IgD-negative memory B cell (primary cell): Measurements from ENCODE around the gene CGREF1. TPM values are rescaled to one million over a fixed set of nuclear protein-coding genes. Genes with fewer than 3 reads are reported as not detected.
"Not testable (repeated sequence)": the region's sequence is repeated elsewhere in the genome, so short reads cannot be mapped to it uniquely, and the experiment has no call there.

Experiments used
- H3K27ac Mint-ChIP-seq, 3 donors: one replicate each; pipeline ENCODE4 v1.8.0; 2020 to 2022; ENCODE audit warnings: mild to moderate bottlenecking in 3 of 3, mixed read lengths in 3 of 3, moderate library complexity in 1 of 3
- H3K27me3 Mint-ChIP-seq: one replicate; pipeline ENCODE4 v1.8.0; 2021; ENCODE audit warnings: mixed read lengths
- H3K36me3 Mint-ChIP-seq: one replicate; pipeline ENCODE4 v1.8.0; 2020; ENCODE audit warnings: mild to moderate bottlenecking, mixed read lengths
- H3K4me1 Mint-ChIP-seq, 3 donors: one replicate each; pipeline ENCODE4 v1.8.0; 2020 to 2022; ENCODE audit warnings: mixed read lengths in 3 of 3, mild to moderate bottlenecking in 1 of 3
- H3K4me3 Mint-ChIP-seq, 4 donors: one replicate each; pipeline ENCODE4 v1.8.0; 2020 to 2022; ENCODE audit warnings: mild to moderate bottlenecking in 4 of 4, mixed read lengths in 4 of 4, moderate library complexity in 3 of 4
- H3K9me3 Mint-ChIP-seq, 3 donors: one replicate each; pipeline ENCODE4 v1.8.0; 2020 to 2021; ENCODE audit warnings: mixed read lengths in 3 of 3, mild to moderate bottlenecking in 1 of 3
- polyA plus RNA-seq: library from polyadenylated mRNA; unstranded; fragments of 300-500 nt; fragmentation: Illumina TruSeq; gene quantifications from one replicate; pipeline ENCODE4 v1.2.3, GENCODE V29; 2021

CGREF1 gene
- polyA plus RNA-seq, 1 donor from 2014 or later: not detected

DNA sequence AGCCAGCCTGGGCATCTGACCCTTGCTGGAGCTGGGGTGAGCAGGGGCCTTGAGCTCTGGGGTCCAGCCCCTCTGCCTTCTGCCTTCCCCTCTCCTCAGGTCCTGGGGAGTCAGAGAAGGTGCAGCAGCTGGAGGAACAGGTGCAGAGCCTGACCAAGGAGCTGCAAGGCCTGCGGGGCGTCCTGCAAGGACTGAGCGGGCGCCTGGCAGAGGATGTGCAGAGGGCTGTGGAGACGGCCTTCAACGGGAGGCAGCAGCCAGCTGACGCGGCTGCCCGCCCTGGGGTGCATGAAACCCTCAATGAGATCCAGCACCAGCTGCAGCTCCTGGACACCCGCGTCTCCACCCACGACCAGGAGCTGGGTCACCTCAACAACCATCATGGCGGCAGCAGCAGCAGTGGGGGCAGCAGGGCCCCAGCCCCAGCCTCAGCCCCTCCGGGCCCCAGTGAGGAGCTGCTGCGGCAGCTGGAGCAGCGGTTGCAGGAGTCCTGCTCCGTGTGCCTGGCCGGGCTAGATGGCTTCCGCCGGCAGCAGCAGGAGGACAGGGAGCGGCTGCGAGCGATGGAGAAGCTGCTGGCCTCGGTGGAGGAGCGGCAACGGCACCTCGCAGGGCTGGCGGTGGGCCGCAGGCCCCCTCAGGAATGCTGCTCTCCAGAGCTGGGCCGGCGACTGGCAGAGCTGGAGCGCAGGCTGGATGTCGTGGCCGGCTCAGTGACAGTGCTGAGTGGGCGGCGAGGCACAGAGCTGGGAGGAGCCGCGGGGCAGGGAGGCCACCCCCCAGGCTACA lies 36.8 kb downstream of the CGREF1 start:
- no peaks in the 10 kb centered on the region for H3K9me3 Mint-ChIP-seq

DNA sequence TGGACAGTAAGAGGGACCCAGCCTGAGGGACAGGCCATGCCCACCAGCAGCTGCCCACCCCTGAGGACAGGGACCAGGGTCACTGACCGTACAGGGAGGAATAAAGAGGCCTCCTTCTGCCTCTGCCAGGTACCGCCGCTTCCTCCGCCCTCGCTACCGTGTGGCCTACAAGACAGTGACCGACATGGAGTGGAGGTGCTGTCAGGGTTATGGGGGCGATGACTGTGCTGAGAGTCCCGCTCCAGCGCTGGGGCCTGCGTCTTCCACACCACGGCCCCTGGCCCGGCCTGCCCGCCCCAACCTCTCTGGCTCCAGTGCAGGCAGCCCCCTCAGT lies 38.4 kb downstream of the CGREF1 start:
- Mint-ChIP-seq H3K27ac (peak overlapping the region in 2 of 3 donors; percentile 16 to 65), H3K27me3 (no peaks in the 10 kb centered on the region), H3K36me3 (no peaks in the 10 kb centered on the region), H3K4me1 (peaks cover 14 to 24% (median 19%) of the 10 kb centered on the region in 3 donors), H3K4me3 (no peak overlapping the region), H3K9me3 (no peaks in the 10 kb centered on the region)

More for the DNA sequence above, 36.8 kb downstream of the CGREF1 start:
- H3K4me1 Mint-ChIP-seq: peaks cover 6 to 16% (median 16%) of the 10 kb centered on the region in 3 donors
- H3K4me3 Mint-ChIP-seq: peak overlapping the region in 2 of 4 donors; percentile 67 to 73
- no peaks in the 10 kb centered on the region for H3K36me3 Mint-ChIP-seq
- H3K27ac Mint-ChIP-seq: peak overlapping the region in 2 of 3 donors; percentile 65 to 81
- no peaks in the 10 kb centered on the region for H3K27me3 Mint-ChIP-seq

DNA sequence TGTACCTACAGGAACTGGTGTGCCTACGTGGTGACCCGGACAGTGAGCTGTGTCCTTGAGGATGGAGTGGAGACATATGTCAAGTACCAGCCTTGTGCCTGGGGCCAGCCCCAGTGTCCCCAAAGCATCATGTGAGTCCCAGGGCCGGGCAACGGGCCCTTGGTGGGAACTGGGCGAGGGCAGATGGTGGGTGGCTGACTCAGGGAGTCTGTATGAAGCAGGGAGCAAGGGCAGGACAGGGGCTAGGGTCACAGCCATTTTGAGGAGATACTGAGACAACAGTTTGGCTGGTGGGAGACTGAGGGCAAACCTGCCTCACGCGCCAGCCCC lies 38.8 kb downstream of the CGREF1 start:
- Mint-ChIP-seq H3K4me3 (peak overlapping the region in 1 of 4 donors; percentile 23), H3K4me1 (peaks cover 19 to 24% (median 20%) of the 10 kb centered on the region in 3 donors), H3K27ac (peak overlapping the region in 1 of 3 donors; percentile 59), H3K36me3 (no peaks in the 10 kb centered on the region), H3K9me3 (no peaks in the 10 kb centered on the region), H3K27me3 (no peaks in the 10 kb centered on the region)

DNA sequence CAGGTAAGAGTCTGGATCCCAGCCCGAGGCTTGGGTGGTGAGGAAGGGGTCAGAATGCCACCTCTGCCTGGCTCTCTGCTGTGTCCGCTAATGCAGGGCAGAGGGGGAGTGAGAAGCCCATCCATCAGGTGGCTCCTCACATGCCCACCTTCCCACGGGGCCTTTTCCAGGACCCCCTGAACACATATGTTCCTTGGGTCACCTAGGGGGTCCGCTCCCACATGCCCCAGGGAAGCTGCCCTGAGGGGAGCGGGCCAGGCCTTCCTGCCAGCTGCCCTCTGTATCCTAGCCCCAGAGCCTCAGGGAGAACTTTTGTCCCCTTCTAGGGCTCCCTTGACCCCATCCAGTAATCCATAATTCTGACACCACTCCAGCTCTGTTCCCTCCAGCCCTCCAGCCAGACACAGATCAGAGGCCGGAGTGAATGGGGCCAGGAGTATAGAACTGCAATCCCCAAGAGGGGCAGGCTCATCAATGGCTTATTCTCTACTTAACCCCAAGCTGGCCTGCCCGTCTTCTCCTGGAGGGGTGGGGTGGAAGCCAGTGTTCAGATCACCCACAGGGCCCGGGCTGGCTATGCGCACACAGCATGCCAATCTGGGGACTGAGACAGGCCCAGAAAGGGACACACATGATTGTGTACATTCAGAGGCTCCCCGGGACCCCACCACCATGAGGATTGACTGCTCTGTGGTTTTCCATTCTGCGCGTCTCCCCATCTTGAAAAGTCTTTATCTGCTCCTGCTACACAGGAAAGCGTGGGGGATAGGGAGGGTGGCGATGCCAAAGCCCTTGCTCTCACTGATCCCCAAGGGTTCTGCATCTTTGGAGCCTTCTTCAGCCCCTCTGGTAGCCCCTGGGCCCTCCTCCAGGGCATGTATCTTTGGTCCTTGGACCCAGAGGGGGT lies 39.4 kb downstream of the CGREF1 start:
- H3K27ac Mint-ChIP-seq: peak overlapping the region in 2 of 3 donors; percentile 26 to 59
- peak overlapping the region in 1 of 4 donors; percentile 23 for H3K4me3 Mint-ChIP-seq
- no peaks in the 10 kb centered on the region for H3K9me3 Mint-ChIP-seq
- H3K36me3 Mint-ChIP-seq: no peaks in the 10 kb centered on the region
- H3K27me3 Mint-ChIP-seq: no peaks in the 10 kb centered on the region
- peaks cover 23 to 31% (median 25%) of the 10 kb centered on the region in 3 donors for H3K4me1 Mint-ChIP-seq

DNA sequence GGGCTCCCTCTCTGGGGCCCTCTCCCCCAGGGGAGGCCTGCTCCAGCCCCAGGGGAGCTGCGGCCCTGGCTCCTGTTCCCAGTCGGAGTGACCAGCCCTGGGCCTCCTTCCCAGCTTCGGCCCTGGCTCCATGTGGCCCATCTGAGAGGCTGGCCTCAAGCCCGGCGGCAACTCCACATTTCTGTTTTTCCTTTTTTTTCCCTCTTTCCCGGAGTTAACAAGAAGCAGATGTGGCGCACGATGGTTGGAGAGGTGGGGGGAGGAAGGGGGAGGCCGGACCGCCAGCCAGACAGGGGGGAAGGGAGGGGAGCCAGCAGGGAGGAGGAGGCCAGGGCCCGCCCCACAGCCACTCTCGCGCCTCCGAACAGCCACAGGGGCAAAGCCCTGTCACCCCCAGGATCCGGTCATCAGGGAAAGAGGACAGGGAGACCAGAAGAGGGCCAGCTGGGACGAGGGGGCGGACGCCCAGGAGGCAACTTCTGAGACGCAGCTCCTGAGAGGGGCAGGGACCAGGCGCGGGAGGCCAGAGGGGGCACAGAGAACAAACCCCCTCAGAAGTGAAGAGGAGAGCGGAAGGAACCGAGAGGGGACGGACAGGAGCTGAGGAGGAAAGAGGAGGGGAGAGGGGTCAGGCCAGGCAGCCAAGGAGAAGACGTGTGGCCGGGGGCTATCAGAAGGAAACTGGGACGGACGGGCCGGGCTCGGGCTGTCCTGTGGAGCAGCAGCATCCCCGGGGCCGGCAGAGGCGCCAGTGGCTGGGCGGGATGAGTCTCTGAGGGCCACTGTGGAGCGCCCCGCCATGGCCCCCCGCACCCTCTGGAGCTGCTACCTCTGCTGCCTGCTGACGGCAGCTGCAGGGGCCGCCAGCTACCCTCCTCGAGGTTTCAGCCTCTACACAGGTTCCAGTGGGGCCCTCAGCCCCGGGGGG lies 40.4 kb downstream of the CGREF1 start, which contains the start of gene EMILIN1:
TSS of gene EMILIN1 (plus strand) at position 349 of the 928 bp plus-strand sequence. CDS start at position 800, 451 bp downstream.
- H3K4me1 Mint-ChIP-seq: peaks cover 23 to 32% (median 30%) of the 10 kb centered on the region in 3 donors
- no peaks in the 10 kb centered on the region for H3K36me3 Mint-ChIP-seq
- H3K9me3 Mint-ChIP-seq: no peaks in the 10 kb centered on the region
- H3K27ac Mint-ChIP-seq: peak within 1 kb of the TSS in 1 of 3 donors; percentile 64
- no peaks in the 10 kb centered on the region for H3K27me3 Mint-ChIP-seq
- peak within 1 kb of the TSS in 1 of 4 donors; percentile 17 for H3K4me3 Mint-ChIP-seq

DNA sequence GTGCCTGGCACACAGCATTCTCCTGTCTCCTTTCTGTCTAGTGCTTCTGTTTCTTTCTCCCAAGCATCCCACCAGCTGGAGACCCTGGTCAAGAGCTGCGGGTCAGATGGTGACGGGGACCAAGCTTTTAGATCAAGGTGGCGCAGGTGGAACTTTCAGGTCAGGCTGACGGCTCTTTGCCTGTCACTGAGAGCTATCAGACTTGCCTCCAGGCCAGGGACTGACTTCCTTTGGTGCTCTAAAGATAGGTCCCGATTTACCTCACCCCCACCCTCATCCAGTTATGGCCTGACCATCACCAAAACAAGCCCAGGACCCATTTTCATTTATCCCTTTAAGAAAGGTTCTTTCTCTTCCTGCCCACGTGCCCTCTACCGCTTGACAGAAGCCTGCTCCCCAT lies 41.7 kb downstream of the CGREF1 start:
- Mint-ChIP-seq H3K36me3 (no peaks in the 10 kb centered on the region), H3K27me3 (no peaks in the 10 kb centered on the region), H3K9me3 (no peaks in the 10 kb centered on the region), H3K4me3 (peak overlapping the region in 2 of 4 donors; percentile 48 to 80), H3K27ac (peak overlapping the region in 2 of 3 donors; percentile 24 to 64), H3K4me1 (peaks cover 29 to 32% (median 31%) of the 10 kb centered on the region in 3 donors)

DNA sequence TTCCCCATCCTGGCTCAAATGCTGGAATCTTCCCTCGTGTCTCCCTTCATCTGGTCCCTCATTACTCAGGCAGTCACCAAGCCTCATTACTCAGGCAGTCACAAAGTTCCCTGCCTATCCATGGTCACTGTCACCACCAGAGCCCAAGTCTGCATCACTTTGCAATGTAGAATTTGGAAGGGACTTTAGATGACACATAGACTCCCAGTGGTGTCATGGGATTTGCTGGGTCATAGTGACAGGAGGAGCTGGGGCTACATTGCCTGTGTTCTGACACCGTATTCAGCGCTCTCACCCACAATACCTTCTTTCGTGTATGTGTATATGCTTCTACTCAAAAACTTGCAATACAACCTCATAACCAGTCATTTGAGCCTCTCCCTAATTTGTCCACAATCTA lies 42.6 kb downstream of the CGREF1 start:
- Mint-ChIP-seq H3K36me3 (no peaks in the 10 kb centered on the region), H3K9me3 (no peaks in the 10 kb centered on the region), H3K4me1 (peaks cover 28 to 30% (median 29%) of the 10 kb centered on the region in 3 donors), H3K27ac (peak overlapping the region in 2 of 3 donors; percentile 31 to 85), H3K4me3 (peak overlapping the region in 2 of 4 donors; percentile 3 to 48), H3K27me3 (no peaks in the 10 kb centered on the region)

DNA sequence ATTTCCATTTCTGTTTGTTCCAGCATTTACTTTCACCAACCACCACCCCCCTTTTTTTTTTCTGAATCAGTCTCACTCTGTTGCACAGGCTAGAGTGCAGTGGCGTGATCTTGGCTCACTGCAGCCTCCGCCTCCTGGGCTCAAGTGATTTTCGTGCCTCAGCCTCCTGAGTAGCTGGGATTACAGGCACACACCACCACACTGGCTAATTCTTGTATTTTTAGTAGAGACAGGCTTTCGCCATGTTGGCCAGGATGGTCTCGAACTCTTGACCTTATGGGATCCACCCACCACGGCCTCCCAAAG lies 43.4 kb downstream of the CGREF1 start:
- H3K27me3 Mint-ChIP-seq: not testable (repeated sequence)
- peaks cover 28 to 31% (median 28%) of the 10 kb centered on the region in 3 donors for H3K4me1 Mint-ChIP-seq

DNA sequence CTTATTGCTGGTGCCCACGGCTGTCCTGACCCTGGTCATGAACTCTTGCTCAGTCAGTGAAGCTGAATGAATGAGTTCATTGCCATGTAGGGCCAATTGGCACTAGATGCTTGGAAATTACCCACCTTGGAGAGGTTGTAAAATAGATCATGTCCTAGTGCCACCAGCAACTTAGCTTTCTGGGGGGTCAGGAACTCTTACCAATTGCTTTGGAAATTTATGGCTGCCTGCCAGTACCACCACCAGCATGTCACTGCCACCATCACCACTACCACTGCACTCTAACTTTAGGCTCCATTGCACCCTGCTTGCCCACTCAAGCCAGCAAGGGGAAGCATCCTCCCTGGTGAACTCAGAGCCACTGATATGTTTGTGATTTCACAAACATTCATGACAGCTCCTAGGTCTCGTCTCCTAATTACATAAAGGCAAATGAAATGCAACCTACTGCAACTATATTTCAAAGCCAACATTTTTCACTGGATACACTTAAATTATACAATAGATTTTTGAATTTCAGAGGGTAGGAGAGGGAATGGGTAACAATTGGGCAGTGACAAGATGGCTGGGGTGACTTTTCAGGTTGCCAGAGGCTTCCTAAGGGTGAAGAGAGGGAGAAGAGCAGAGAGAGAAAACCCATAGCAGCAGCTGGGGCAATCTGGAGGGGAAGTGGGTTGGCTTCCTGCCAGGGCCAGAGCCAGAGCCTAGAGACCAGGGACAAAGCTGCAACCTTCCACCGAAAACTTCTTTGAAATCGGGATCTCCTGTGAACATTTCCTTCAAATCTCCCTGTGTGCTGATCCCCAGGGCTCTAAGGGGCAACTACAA lies 44.0 kb downstream of the CGREF1 start:
- no peaks in the 10 kb centered on the region for H3K9me3 Mint-ChIP-seq
- no peaks in the 10 kb centered on the region for H3K27me3 Mint-ChIP-seq

More for the DNA sequence above, 43.4 kb downstream of the CGREF1 start:
- H3K36me3 Mint-ChIP-seq, H3K9me3 Mint-ChIP-seq: not testable (repeated sequence)
- Mint-ChIP-seq H3K4me3 (peak overlapping the region; percentile 39 to 70 (median 56)), H3K27ac (peak overlapping the region in 1 of 3 donors; percentile 85)

DNA sequence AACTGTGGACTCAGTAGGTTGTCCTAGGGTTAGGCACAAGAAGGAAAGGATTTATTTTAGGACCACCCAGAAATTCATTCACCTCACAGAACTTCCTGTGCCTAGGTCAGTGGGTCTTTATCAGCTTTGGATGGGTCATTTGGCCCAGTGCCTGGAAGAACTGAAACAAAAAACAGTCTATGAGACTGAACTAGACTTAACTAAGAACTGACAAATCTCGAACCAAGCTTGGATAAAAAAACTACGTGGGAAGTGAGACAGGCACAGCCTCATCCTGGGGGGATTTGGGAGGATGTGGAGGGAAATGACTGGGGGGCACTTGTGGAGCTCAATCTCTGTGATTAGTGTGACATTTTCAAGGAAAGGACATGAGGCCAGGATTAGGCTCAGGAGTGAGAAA lies 45.1 kb downstream of the CGREF1 start:
- Mint-ChIP-seq H3K4me1 (peaks cover 31 to 43% (median 34%) of the 10 kb centered on the region in 3 donors), H3K27me3 (no peaks in the 10 kb centered on the region), H3K36me3 (no peaks in the 10 kb centered on the region), H3K4me3 (peak overlapping the region in 2 of 4 donors; percentile 52 to 95), H3K27ac (peak overlapping the region in 1 of 3 donors; percentile 88), H3K9me3 (no peaks in the 10 kb centered on the region)

More for the DNA sequence above, 44.0 kb downstream of the CGREF1 start:
- no peaks in the 10 kb centered on the region for H3K36me3 Mint-ChIP-seq
- peak overlapping the region; percentile 39 to 70 (median 56) for H3K4me3 Mint-ChIP-seq
- peak overlapping the region; percentile 85 to 95 (median 87) for H3K27ac Mint-ChIP-seq
- peaks cover 28 to 31% (median 31%) of the 10 kb centered on the region in 3 donors for H3K4me1 Mint-ChIP-seq

DNA sequence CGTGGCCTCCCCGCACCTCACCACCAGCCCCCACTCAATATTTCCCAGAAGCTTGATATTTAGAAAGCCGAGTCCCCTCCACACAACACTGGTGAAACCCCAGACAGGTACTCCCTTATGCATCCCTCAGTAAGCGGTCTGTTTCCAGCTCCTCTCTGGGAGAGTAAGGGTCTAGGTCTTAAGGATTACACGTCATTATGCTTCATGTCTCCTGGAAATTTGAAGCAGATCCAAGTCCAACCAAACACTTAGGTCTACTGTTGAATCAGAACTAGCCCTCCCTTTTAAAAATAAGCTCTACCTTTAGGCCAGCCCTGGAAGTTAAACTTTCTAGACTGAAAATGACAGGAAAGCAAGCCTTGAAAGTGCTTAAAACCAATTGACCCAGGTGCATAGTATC lies 46.0 kb downstream of the CGREF1 start:
- peak overlapping the region; percentile 77 to 95 (median 92) for H3K4me3 Mint-ChIP-seq
- no peaks in the 10 kb centered on the region for H3K36me3 Mint-ChIP-seq
- H3K9me3 Mint-ChIP-seq: no peaks in the 10 kb centered on the region
- no peaks in the 10 kb centered on the region for H3K27me3 Mint-ChIP-seq
- H3K4me1 Mint-ChIP-seq: peaks cover 31 to 46% (median 38%) of the 10 kb centered on the region in 3 donors
- peak overlapping the region in 2 of 3 donors; percentile 82 to 88 for H3K27ac Mint-ChIP-seq

DNA sequence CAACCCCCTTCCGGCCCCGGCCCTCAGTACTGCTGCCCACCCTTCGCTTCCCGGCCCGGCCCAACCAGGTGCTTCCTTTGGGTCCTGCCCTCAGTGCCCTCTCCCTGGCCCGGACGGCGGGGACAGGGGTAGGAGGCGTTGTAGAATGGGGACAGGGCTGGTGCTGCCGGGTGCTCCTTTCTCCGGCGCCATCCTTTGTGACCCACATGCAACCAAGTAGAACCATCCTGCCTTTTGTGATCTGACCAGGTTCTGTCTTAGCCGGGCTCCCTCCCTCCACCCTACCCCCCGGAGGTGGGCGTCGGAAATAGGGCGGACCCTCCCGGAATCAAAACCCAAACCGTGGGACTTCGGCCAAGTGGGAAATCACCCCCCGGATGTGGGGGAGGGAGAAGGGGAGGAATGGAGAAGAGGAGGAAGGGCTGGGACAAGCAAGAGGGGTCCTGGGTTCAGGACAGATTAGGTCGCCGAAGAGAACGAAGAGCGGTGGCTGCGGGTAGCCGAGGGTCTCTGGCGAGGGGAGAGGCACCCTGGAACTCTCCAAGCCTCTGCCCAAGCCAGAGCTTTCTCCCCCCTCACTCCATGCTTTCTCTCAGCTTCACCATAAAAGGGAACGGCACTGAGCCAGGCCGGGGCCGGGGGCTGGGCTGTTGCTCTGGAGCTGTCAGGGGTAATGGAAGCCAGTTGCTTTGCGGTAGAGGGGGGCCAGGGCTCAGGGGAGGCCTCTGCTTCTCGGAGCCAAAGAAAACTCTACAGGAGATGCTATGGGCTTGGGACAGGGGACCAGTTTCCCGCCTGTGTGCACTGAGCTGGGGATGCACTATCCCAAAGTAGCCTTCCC lies 46.7 kb downstream of the CGREF1 start:
- Mint-ChIP-seq H3K4me3 (peak overlapping the region; percentile 77 to 95 (median 92)), H3K27ac (peak overlapping the region; percentile 39 to 91 (median 88)), H3K4me1 (peaks cover 31 to 48% (median 37%) of the 10 kb centered on the region in 3 donors), H3K9me3 (no peaks in the 10 kb centered on the region), H3K27me3 (no peaks in the 10 kb centered on the region), H3K36me3 (peaks cover under 1% of the 10 kb centered on the region)
